ENCODE results near the gene PXMP4. TPM values are rescaled to one million over a fixed set of nuclear protein-coding genes. Genes with fewer than 3 reads are reported as not detected.
A peak's percentile ranks its signal among the peaks of the same experiment; 100 is the strongest.

PXMP4 gene
- polyA plus RNA-seq, 2 of the 4 experiments (the other 2 are of a cell fraction) = 4.5 to 6.6 TPM

GRCh38 chr20:33710681-33711445 is 9.2 kb downstream of the PXMP4 start:
- H3K27ac ChIP-seq = no peak overlapping the region
- FAIRE-seq = no peak
- no peak overlapping the region for H3K4me3 ChIP-seq
- CTCF ChIA-PET = no interaction called here
- 0 out of 2 replicates have a peak, but pooled peaks have one; percentile 3 for TF ChIP-seq ESRRA (IDR thresholded peaks at IDR 0.05; ENCODE audit: borderline replicate concordance, low read length)
- TF ChIP-seq ZFP36 (IDR thresholded peaks at IDR 0.05; ENCODE audit: borderline replicate concordance, partially characterized antibody) = no peak
- H3K9me3 ChIP-seq = no peaks in the 10 kb centered on the region
- POLR2A ChIA-PET = no interaction called here
- no peak for DNase-seq (ENCODE audit: low read depth in 1 of 2, low spot score in 1 of 2)
- peaks cover 24% of the 10 kb centered on the region for H3K4me1 ChIP-seq
- ATAC-seq = no peak
- WGBS (ENCODE audit: missing lambda C conversion rate) = 63% methylated on average over 14 of the region's 14 CpGs
- H3K4me2 ChIP-seq = peak overlapping the region; percentile 42

- no peak for FAIRE-seq
- H3K4me2 ChIP-seq = peak overlapping the region; percentile 22; the same call in 2 of the 3 replicates
- peaks cover 24% of the 10 kb centered on the region for H3K4me1 ChIP-seq
- ATAC-seq = no peak
- POLR2A ChIA-PET = no interaction called here
- no peaks in the 10 kb centered on the region for H3K9me3 ChIP-seq
- CTCF ChIA-PET = no interaction called here
- H3K4me3 ChIP-seq = no peak overlapping the region
- no peak for DNase-seq (ENCODE audit: low read depth in 1 of 2, low spot score in 1 of 2)
- TF ChIP-seq RNF2 (IDR thresholded peaks at IDR 0.05; ENCODE audit: borderline replicate concordance, low read depth) (no peak), NFE2L2 (conservative IDR thresholded peaks at IDR 0.05; ENCODE audit: low read length) (no peak), FOSL2 (IDR thresholded peaks at IDR 0.05) (no peak), FOSL2 (CRISPR knock-in tag; IDR thresholded peaks at IDR 0.05) (no peak), REST (IDR thresholded peaks at IDR 0.05) (no peak), CTCF (IDR thresholded peaks at IDR 0.05) (no peak), MYC (IDR thresholded peaks at IDR 0.05; ENCODE audit: borderline replicate concordance, low read length) (no peak), KDM1A (IDR thresholded peaks at IDR 0.05; ENCODE audit: low read depth) (no peak), ZNF302 (CRISPR knock-in tag; IDR thresholded peaks at IDR 0.05) (no peak), ESRRA (IDR thresholded peaks at IDR 0.05; ENCODE audit: borderline replicate concordance, low read length) (no peak), ATOH8 (CRISPR knock-in tag; IDR thresholded peaks at IDR 0.05; ENCODE audit: low read depth) (no peak), MAZ (IDR thresholded peaks at IDR 0.05; ENCODE audit: borderline replicate concordance, low read depth, low read length) (no peak), KDM5A (IDR thresholded peaks at IDR 0.05) (no peak), EHF (CRISPR knock-in tag; IDR thresholded peaks at IDR 0.05) (no peak), RAD21 (conservative IDR thresholded peaks at IDR 0.05 in 1 of 2, IDR thresholded peaks at IDR 0.05 in 1 of 2) (no peak), HEYL (CRISPR knock-in tag; IDR thresholded peaks at IDR 0.05) (no peak)
- WGBS (ENCODE audit: missing lambda C conversion rate) = 76% methylated on average over 11 of the region's 16 CpGs
- H3K27ac ChIP-seq = peak overlapping the region in 1 of 2 experiments; percentile 46; a peak in 1 of 6 replicates
These were observed 10.1 kb downstream of the PXMP4 start for GRCh38 chr20:33709905-33710541.

All from A549 (cell line).